HEK293 (cell line): ENCODE data around the gene TMEM271.

ENCODE experiments used
- CTCF ChIA-PET: fragments of 350-600 bp; formaldehyde crosslinking; extraction: SDS; loops from one replicate; lab custom pipeline; 2021; ENCODE audit warnings: antibody characterized with exemption; lab: Yijun Ruan, JAX
- POLR2A ChIA-PET: fragments of 300-600 bp; formaldehyde crosslinking; extraction: SDS; loops from one replicate; lab custom pipeline; 2020; ENCODE audit warnings: antibody characterized with exemption, inconsistent platforms; lab: Yijun Ruan, JAX
- H3K27ac ChIP-seq: fragments of 200-500 bp; sonication (Bioruptor generic); 2 replicates; pipeline ENCODE4 v1.5.1; 2014; ENCODE audit warnings: low read depth, low read length, control low read depth, inconsistent platforms; ENCODE audit errors: extremely low read depth
- H3K36me3 ChIP-seq, 2 experiments: fragments of 200-500 bp in 1 of 2; sonication (Bioruptor generic) in 1 of 2; 1 replicate in 1 of 2; 2 replicates in 1 of 2; pipeline ENCODE4 v1.5.1; 2014 to 2017; ENCODE audit warnings: inconsistent platforms in 2 of 2, low read length in 2 of 2; ENCODE audit not compliant: control insufficient read depth in 2 of 2, insufficient read depth in 1 of 2
- H3K4me1 ChIP-seq: fragments of 200-500 bp; sonication (Bioruptor generic); 2 replicates; pipeline ENCODE4 v1.5.1; 2014; ENCODE audit warnings: mild to moderate bottlenecking, low read length, inconsistent platforms; ENCODE audit not compliant: control insufficient read depth, insufficient read depth
- H3K4me3 ChIP-seq: 2 replicates; pipeline ENCODE4 v1.5.1; 2011; ENCODE audit warnings: low read depth, mild to moderate bottlenecking, control low read depth, low read length, moderate library complexity
- H3K9me3 ChIP-seq: fragments of 200-500 bp; sonication (Bioruptor generic); 2 replicates; pipeline ENCODE4 v1.5.1; 2014; ENCODE audit warnings: low read depth, low read length, inconsistent platforms; ENCODE audit not compliant: control insufficient read depth, insufficient read depth
- BCL11A ChIP-seq: fragments of 450-650 bp; formaldehyde crosslinking; IDR thresholded peaks from 2 replicates; pipeline ENCODE4 v1.5.1; 2016; ENCODE audit warnings: low read depth, missing biosample characterization, missing genetic modification characterization
- HIC1 ChIP-seq: fragments of 450-650 bp; formaldehyde crosslinking; IDR thresholded peaks from 2 replicates; pipeline ENCODE4 v1.5.1; 2016; ENCODE audit warnings: missing biosample characterization, missing genetic modification characterization
- HOXC10 ChIP-seq: sonication (generic); formaldehyde crosslinking; IDR thresholded peaks from 2 replicates; pipeline ENCODE4 v1.8.1; 2023; ENCODE audit warnings: mild to moderate bottlenecking, missing genetic modification reagents
- KLF1 ChIP-seq: fragments of 450-650 bp; formaldehyde crosslinking; IDR thresholded peaks from 2 replicates; pipeline ENCODE4 v1.5.1; 2016; ENCODE audit warnings: missing biosample characterization, missing genetic modification characterization
- KLF16 ChIP-seq: fragments of 450-650 bp; formaldehyde crosslinking; IDR thresholded peaks from 2 replicates; pipeline ENCODE4 v1.5.1; 2017; ENCODE audit warnings: missing biosample characterization, missing genetic modification characterization
- KLF7 ChIP-seq: fragments of 450-650 bp; formaldehyde crosslinking; IDR thresholded peaks from 2 replicates; pipeline ENCODE4 v1.5.1; 2016; ENCODE audit warnings: missing biosample characterization, missing genetic modification characterization, borderline replicate concordance
- PRDM1 ChIP-seq: fragments of 450-650 bp; formaldehyde crosslinking; IDR thresholded peaks from 2 replicates; pipeline ENCODE4; 2016; ENCODE audit warnings: missing biosample characterization, missing genetic modification characterization
- SCRT2 ChIP-seq: fragments of 450-650 bp; formaldehyde crosslinking; IDR thresholded peaks from 2 replicates; pipeline ENCODE4 v1.5.1; 2016; ENCODE audit warnings: missing biosample characterization, missing genetic modification characterization
- ZBTB49 ChIP-seq: fragments of 450-650 bp; formaldehyde crosslinking; IDR thresholded peaks from 2 replicates; pipeline ENCODE4 v1.5.1; 2016; ENCODE audit warnings: missing biosample characterization, missing genetic modification characterization, low read depth
- ZNF18 ChIP-seq: fragments of 450-650 bp; formaldehyde crosslinking; IDR thresholded peaks from 2 replicates; pipeline ENCODE4 v1.5.1; 2016; ENCODE audit warnings: missing biosample characterization, missing genetic modification characterization
- ZNF19 ChIP-seq: fragments of 450-650 bp; formaldehyde crosslinking; IDR thresholded peaks from 2 replicates; pipeline ENCODE4; 2016; ENCODE audit warnings: missing biosample characterization, missing genetic modification characterization, low read depth
- ZNF274 ChIP-seq, 2 experiments: fragments of 200-500 bp in 1 of 2; fragments of 450-650 bp in 1 of 2; sonication (Bioruptor generic) in 1 of 2; formaldehyde crosslinking in 1 of 2; IDR thresholded peaks; 2 replicates each; pipeline versions ENCODE4 v1.5.1 to v1.6.1; 2014 to 2016; ENCODE audit warnings: borderline replicate concordance in 1 of 2, inconsistent platforms in 1 of 2, low read length in 1 of 2, missing biosample characterization in 1 of 2, missing genetic modification characterization in 1 of 2
- ZNF302 ChIP-seq: fragments of 450-650 bp; formaldehyde crosslinking; IDR thresholded peaks from 2 replicates; pipeline ENCODE4 v1.5.1; 2016; ENCODE audit warnings: missing biosample characterization, missing genetic modification characterization, low read depth
- ZNF404 ChIP-seq: fragments of 450-650 bp; formaldehyde crosslinking; IDR thresholded peaks from 2 replicates; pipeline ENCODE4 v1.5.1; 2017; ENCODE audit warnings: missing biosample characterization, missing genetic modification characterization
- ZNF510 ChIP-seq: fragments of 450-650 bp; formaldehyde crosslinking; IDR thresholded peaks from 2 replicates; pipeline ENCODE4 v1.5.1; 2018; ENCODE audit warnings: mild to moderate bottlenecking, missing genetic modification characterization, missing biosample characterization; ENCODE audit not compliant: insufficient replicate concordance
- ZNF521 ChIP-seq: fragments of 450-650 bp; formaldehyde crosslinking; IDR thresholded peaks from 2 replicates; pipeline ENCODE4 v1.5.1; 2017; ENCODE audit warnings: missing biosample characterization, mild to moderate bottlenecking, missing genetic modification characterization
- ZNF677 ChIP-seq: fragments of 450-650 bp; IDR thresholded peaks from 2 replicates; pipeline ENCODE4 v1.5.0; 2018; ENCODE audit warnings: missing biosample characterization, mild to moderate bottlenecking, missing genetic modification characterization, moderate library complexity
- ZNF791 ChIP-seq: fragments of 450-650 bp; formaldehyde crosslinking; IDR thresholded peaks from 2 replicates; pipeline ENCODE4 v1.5.1; 2016; ENCODE audit warnings: missing biosample characterization, missing genetic modification characterization
- TF ChIP-seq, protein P1 (sequence below): fragments of 450-650 bp; formaldehyde crosslinking; IDR thresholded peaks from 2 replicates; pipeline ENCODE4 v1.5.1; 2016; ENCODE audit warnings: missing biosample characterization, missing genetic modification characterization

Gene TMEM271

GRCh38 chr4:620851-621261 is 44.8 kb upstream of the TMEM271 start (continued):
- TF ChIP-seq KLF1 (tag by site-specific recombination) (no peak), ZNF19 (tag by site-specific recombination) (no peak), ZNF677 (tag by site-specific recombination) (no peak), ZNF791 (tag by site-specific recombination) (no peak), KLF7 (no peak), PRDM1 (tag by site-specific recombination) (no peak), BCL11A (tag by site-specific recombination) (no peak), KLF16 (tag by site-specific recombination) (no peak), ZNF274 (IDR thresholded peaks at IDR 0.05; ENCODE audit: low read length) (no peak), ZNF274 (tag by site-specific recombination; IDR thresholded peaks at IDR 0.05; ENCODE audit: borderline replicate concordance) (no peak), ZNF18 (tag by site-specific recombination) (no peak)
- TF ChIP-seq, protein P1, sequence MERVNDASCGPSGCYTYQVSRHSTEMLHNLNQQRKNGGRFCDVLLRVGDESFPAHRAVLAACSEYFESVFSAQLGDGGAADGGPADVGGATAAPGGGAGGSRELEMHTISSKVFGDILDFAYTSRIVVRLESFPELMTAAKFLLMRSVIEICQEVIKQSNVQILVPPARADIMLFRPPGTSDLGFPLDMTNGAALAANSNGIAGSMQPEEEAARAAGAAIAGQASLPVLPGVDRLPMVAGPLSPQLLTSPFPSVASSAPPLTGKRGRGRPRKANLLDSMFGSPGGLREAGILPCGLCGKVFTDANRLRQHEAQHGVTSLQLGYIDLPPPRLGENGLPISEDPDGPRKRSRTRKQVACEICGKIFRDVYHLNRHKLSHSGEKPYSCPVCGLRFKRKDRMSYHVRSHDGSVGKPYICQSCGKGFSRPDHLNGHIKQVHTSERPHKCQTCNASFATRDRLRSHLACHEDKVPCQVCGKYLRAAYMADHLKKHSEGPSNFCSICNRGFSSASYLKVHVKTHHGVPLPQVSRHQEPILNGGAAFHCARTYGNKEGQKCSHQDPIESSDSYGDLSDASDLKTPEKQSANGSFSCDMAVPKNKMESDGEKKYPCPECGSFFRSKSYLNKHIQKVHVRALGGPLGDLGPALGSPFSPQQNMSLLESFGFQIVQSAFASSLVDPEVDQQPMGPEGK (tag by site-specific recombination): no peak

- ChIA-PET POLR2A (no interaction called here), CTCF (no interaction called here)
- Histone ChIP-seq H3K9me3 (no peaks in the 10 kb centered on the region), H3K4me3 (no peak overlapping the region), H3K27ac (no peak overlapping the region), H3K36me3 (no peaks in the 10 kb centered on the region), H3K4me1 (no peaks in the 10 kb centered on the region)
- TF ChIP-seq HIC1 (tag by site-specific recombination): no peak
- TF ChIP-seq HOXC10 (CRISPR knock-in tag): no peak
- no peak for TF ChIP-seq ZNF404
- no peak for TF ChIP-seq ZNF18 (tag by site-specific recombination)
- no peak for TF ChIP-seq SCRT2 (tag by site-specific recombination)
- TF ChIP-seq ZBTB49: no peak
- TF ChIP-seq ZNF510 (tag by site-specific recombination): no peak
- TF ChIP-seq ZNF302 (tag by site-specific recombination): no peak
- TF ChIP-seq ZNF521 (tag by site-specific recombination): no peak
These were observed 44.1 kb upstream of the TMEM271 start for GRCh38 chr4:620201-620600.
